ENCODE data around the gene KIAA0232.

DNA sequence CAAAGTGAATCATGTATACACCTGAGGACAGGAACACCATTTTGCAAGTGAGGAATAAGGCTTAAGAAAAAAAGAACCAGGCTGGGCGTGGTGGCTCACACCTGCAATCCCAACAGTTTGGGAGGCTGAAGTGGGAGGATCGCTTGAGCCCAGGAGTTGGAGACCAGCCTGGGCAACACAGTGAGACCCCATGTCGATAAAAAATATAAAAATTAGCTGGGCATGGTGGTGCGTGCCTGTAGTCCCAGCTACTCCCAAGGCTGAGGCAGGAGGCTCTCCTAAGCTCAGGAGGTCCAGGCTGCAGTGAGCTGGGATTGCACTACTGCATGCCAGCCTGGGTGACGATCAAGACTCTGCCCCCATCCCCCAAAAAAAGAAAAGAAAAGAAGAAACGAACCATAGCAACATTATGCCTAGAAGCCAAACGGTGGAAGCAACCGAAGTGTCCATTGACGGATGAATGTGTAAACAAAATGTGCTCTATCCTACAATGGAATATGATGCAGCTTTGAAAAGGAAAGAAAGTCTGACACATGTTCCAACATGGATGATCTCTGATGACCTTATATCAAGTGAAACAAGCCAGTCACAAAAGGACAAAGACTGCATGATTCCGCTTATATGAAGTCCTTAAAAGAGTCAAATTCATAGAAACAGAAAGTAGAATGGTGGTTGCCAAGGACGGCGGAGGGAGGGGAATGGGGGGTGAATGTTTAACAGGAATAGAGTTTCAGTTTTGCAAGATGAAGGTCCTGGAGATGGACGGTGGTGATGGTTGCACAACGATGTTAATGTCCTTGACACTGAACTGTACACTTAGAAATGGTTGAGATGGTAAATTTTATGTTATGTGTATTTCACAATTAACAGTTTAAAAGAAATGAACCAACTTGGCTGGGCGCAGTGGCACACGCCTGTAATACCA, 8.6 kb upstream of the KIAA0232 start:
- no peak for TF ChIP-seq EZH2 (IDR thresholded peaks at IDR 0.05; ENCODE audit: low read length)
- TF ChIP-seq, protein P1, sequence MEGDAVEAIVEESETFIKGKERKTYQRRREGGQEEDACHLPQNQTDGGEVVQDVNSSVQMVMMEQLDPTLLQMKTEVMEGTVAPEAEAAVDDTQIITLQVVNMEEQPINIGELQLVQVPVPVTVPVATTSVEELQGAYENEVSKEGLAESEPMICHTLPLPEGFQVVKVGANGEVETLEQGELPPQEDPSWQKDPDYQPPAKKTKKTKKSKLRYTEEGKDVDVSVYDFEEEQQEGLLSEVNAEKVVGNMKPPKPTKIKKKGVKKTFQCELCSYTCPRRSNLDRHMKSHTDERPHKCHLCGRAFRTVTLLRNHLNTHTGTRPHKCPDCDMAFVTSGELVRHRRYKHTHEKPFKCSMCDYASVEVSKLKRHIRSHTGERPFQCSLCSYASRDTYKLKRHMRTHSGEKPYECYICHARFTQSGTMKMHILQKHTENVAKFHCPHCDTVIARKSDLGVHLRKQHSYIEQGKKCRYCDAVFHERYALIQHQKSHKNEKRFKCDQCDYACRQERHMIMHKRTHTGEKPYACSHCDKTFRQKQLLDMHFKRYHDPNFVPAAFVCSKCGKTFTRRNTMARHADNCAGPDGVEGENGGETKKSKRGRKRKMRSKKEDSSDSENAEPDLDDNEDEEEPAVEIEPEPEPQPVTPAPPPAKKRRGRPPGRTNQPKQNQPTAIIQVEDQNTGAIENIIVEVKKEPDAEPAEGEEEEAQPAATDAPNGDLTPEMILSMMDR (optimal IDR thresholded peaks at IDR 0.05 in 1 of 3, IDR thresholded peaks at IDR 0.05 in 1 of 3, conservative IDR thresholded peaks at IDR 0.05 in 1 of 3; ENCODE audit: extremely low read depth in 1 of 3, insufficient read depth in 2 of 3, low read length in 3 of 3): no peak

Data from keratinocyte (primary cell).